Endothelial cell of umbilical vein (primary cell): ENCODE measurements around the gene GRIK3. TPM values are rescaled to one million over a fixed set of nuclear protein-coding genes. Genes with fewer than 3 reads are reported as not detected.

ENCODE experiments used
- BruUV-seq: library from RNA; stranded (reverse); fragments of 400-500 nt; replicated peaks from 2 replicates; lab custom pipeline; 2021; lab: Mats Ljungman, UMichigan
- CTCF ChIA-PET: fragments of 300-600, 350-600 bp; sonication (Branson Sonifier 250); formaldehyde crosslinking; loops from one replicate; lab custom pipeline; 2021; ENCODE audit warnings: antibody characterized with exemption, inconsistent platforms; lab: Charles Lee
- POLR2A ChIA-PET: fragments of 300-600, 350-600 bp; sonication (Branson Sonifier 250); formaldehyde crosslinking; loops from one replicate; lab custom pipeline; 2021; ENCODE audit warnings: antibody characterized with exemption, inconsistent platforms; lab: Charles Lee
- DNase-seq: peaks from one replicate; pipeline ENCODE4 v3.0.0-alpha.2; 2011; ENCODE audit warnings: low read depth, low spot score
- FAIRE-seq: peaks from 2 replicates; lab custom pipeline; 2011; peaks lifted over from hg19 to GRCh38; lab: Jason Lieb, UNC
- H2AFZ ChIP-seq: 2 replicates; pipeline ENCODE4 v1.6.0; 2012; ENCODE audit warnings: low read depth, low read length, control low read depth, inconsistent platforms
- H3K27ac ChIP-seq: 2 replicates; pipeline ENCODE4 v1.5.1; 2011; ENCODE audit warnings: low read depth, mild to moderate bottlenecking, control low read depth, low read length, moderate library complexity; ENCODE audit not compliant: insufficient read depth
- H3K27me3 ChIP-seq, 2 experiments: 2 replicates each; pipeline versions ENCODE4 v1.6.0 to v1.6.1; 2011; ENCODE audit warnings: low read length in 2 of 2, mixed read lengths in 1 of 2; ENCODE audit not compliant: control insufficient read depth in 2 of 2, insufficient read depth in 2 of 2
- H3K36me3 ChIP-seq, 2 experiments: 2 replicates in 1 of 2; 3 replicates in 1 of 2; pipeline ENCODE4 v1.5.1; 2011; ENCODE audit warnings: low read length in 2 of 2, mild to moderate bottlenecking in 1 of 2, moderate library complexity in 1 of 2; ENCODE audit not compliant: control insufficient read depth in 2 of 2, insufficient read depth in 2 of 2; ENCODE audit errors: extremely low read depth in 1 of 2
- H3K4me1 ChIP-seq: 3 replicates; pipeline ENCODE4 v1.5.1; 2011; ENCODE audit warnings: mild to moderate bottlenecking, low read length; ENCODE audit not compliant: control insufficient read depth, insufficient read depth; ENCODE audit errors: extremely low read depth
- H3K4me2 ChIP-seq: 2 replicates; pipeline ENCODE4 v1.6.1; 2011; ENCODE audit warnings: low read length, control low read depth, mixed read lengths; ENCODE audit not compliant: insufficient read depth
- H3K4me3 ChIP-seq, 3 experiments: fragments of 200-600 bp in 1 of 3; sonication (generic), shearing (Covaris generic) in 1 of 3; replicated peaks in 1 of 3; 2 replicates each; pipeline ENCODE4 v1.5.1; 2011 to 2016; ENCODE audit warnings: control low read depth in 3 of 3, low read length in 3 of 3, mild to moderate bottlenecking in 2 of 3, inconsistent platforms in 1 of 3, low read depth in 1 of 3, moderate library complexity in 1 of 3; ENCODE audit not compliant: insufficient read depth in 1 of 3
- H3K79me2 ChIP-seq: 2 replicates; pipeline ENCODE4 v1.6.0; 2012; ENCODE audit warnings: low read length, inconsistent platforms; ENCODE audit not compliant: control insufficient read depth, insufficient read depth
- H3K9ac ChIP-seq: replicated peaks from 2 replicates; pipeline ENCODE3; 2011; ENCODE audit warnings: low read length, control low read depth; ENCODE audit not compliant: insufficient read depth; ENCODE audit errors: extremely low read depth
- H3K9me1 ChIP-seq: replicated peaks from 3 replicates; pipeline ENCODE4 v1.6.0; 2011; ENCODE audit warnings: mild to moderate bottlenecking, low read length; ENCODE audit not compliant: control insufficient read depth, insufficient read depth; ENCODE audit errors: extremely low read depth
- H3K9me3 ChIP-seq: replicated peaks from 2 replicates; pipeline ENCODE4 v1.5.1; 2012; ENCODE audit warnings: low read length, inconsistent platforms; ENCODE audit not compliant: control insufficient read depth, insufficient read depth
- H4K20me1 ChIP-seq: replicated peaks from 2 replicates; pipeline ENCODE3; 2011; ENCODE audit warnings: mild to moderate bottlenecking, low read length; ENCODE audit not compliant: control insufficient read depth, insufficient read depth; ENCODE audit errors: extremely low read depth
- CTCF ChIP-seq, 2 donors: IDR thresholded peaks; 1 replicate in 1 of 2; 2 replicates in 1 of 2; pipeline ENCODE4 v1.5.1; 2011; ENCODE audit warnings: low read length in 2 of 2, mild to moderate bottlenecking in 2 of 2, moderate library complexity in 2 of 2, control low read depth in 1 of 2, inconsistent platforms in 1 of 2, low read depth in 1 of 2; ENCODE audit not compliant: insufficient read depth in 1 of 2; ENCODE audit errors: extremely low read depth in 1 of 2
- EZH2 ChIP-seq: IDR thresholded peaks from 2 replicates; pipeline ENCODE4 v1.6.1; 2012; ENCODE audit warnings: borderline replicate concordance, low read depth, mild to moderate bottlenecking, moderate library complexity, low read length, inconsistent platforms; ENCODE audit not compliant: severe bottlenecking
- FOS ChIP-seq: IDR thresholded peaks from 2 replicates; pipeline ENCODE4 v1.6.1; 2011; ENCODE audit warnings: mild to moderate bottlenecking, low read length, moderate library complexity, borderline replicate concordance; ENCODE audit not compliant: insufficient read depth
- GATA2 ChIP-seq: IDR thresholded peaks from 2 replicates; pipeline ENCODE4 v1.7.0; 2011; ENCODE audit warnings: low read depth, mild to moderate bottlenecking, moderate library complexity, mixed read lengths, low read length; ENCODE audit not compliant: insufficient read length, insufficient read depth
- JUN ChIP-seq: IDR thresholded peaks from 2 replicates; pipeline ENCODE4 v1.6.1; 2011; ENCODE audit warnings: borderline replicate concordance, low read depth; ENCODE audit not compliant: insufficient read length, insufficient read depth
- MAX ChIP-seq: IDR thresholded peaks from 2 replicates; pipeline ENCODE4 v1.6.1; 2011; ENCODE audit not compliant: insufficient read depth, insufficient read length
- MYC ChIP-seq: IDR thresholded peaks from one replicate; pipeline ENCODE4 v1.6.1; 2011; ENCODE audit warnings: mild to moderate bottlenecking, low read depth, low read length
- POLR2A ChIP-seq: IDR thresholded peaks from 2 replicates; pipeline ENCODE4 v1.6.1; 2012; ENCODE audit warnings: low read depth, mild to moderate bottlenecking, control low read depth, low read length
- POLR2AphosphoS5 ChIP-seq: IDR thresholded peaks from 2 replicates; pipeline ENCODE4 v1.6.1; 2012; ENCODE audit warnings: low read depth, mild to moderate bottlenecking, control low read depth, low read length, moderate library complexity; ENCODE audit not compliant: insufficient read depth
- dilution Hi-C: fragments of 300-500 bp; cut with MboI; formaldehyde crosslinking; loops from one replicate; pipeline ENCODE4 v1.15.0; 2019; ENCODE audit warnings: low sequenced_read_pairs; ENCODE audit not compliant: extremely low pct_ligation_motif_present
- intact Hi-C: fragments of 100-400 bp; cut with micrococcal nuclease; formaldehyde crosslinking; loops from one replicate; pipeline ENCODE4 v1.10.0; 2022
- polyA plus RNA-seq, 4 experiments: library from polyadenylated mRNA; depleted of rRNA in 3 of 4; stranded (reverse) in 3 of 4; unstranded in 1 of 4; fragments of >200 nt; gene quantifications; 2 replicates each; pipeline versions ENCODE4 v1.2.1 to v1.2.3, GENCODE V29; 2011 to 2012; ENCODE audit warnings: missing spikeins in 1 of 4
- total RNA-seq: library from RNA; stranded (reverse); gene quantifications from 2 replicates; pipeline ENCODE4 v1.2.3, GENCODE V29; 2021

Gene GRIK3
- total and polyA plus RNA-seq, 2 donors (not counting 3 experiments of a cell fraction or from before 2014, with no cell fraction given) = not detected

DNA sequence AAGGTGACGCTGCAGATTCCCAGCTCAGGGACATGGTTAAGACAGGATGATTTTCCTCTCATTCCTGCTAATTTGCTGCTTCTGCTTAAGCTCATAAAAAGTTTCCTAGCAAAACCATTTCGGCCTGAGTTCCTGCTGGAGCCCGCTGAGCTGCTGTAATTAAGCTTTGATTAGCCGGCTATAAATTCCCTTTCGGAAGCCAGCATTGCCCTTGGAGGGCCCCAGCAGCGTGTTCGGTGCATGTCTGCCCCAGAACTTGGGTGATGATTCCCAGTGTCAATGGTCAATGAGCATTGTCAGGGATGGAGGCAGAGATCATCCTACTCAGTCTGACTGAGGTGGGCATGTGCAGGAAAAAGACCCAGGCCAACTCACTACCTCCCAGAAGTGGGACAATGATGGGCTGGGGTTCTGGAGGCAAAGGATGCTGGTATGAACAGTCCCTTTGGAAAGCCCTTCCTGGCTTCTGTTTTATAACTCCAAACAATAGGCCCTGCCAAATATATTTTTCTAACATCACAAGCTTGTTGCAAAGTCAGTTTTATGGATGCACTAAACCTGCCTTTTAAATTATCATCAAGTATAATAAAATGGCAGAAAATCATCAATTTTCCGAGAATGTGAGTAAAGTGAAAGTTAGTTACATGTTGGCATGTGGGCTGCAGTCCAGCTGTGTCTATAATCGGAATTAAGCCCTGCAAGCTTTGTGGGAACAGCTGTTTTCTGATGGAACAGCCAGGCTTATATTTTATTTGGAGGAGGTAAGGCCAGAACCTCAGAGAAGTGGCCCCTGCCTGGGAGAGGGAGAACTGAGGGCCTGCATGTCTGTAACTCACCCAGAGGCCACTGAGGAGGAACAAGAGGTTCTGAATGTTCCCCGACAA is 257.1 kb downstream of the GRIK3 start:
- peaks cover 6 to 11% of the 10 kb centered on the region in 2 experiments for H3K27me3 ChIP-seq
- H3K79me2 ChIP-seq = no peaks in the 10 kb centered on the region
- H3K36me3 ChIP-seq = no peaks in the 10 kb centered on the region
- no peak overlapping the region for H2AFZ ChIP-seq
- dilution Hi-C loops (no loop called here), intact Hi-C loops (no loop called here)
- no peak overlapping the region for H3K9ac ChIP-seq
- no peaks in the 10 kb centered on the region for H3K4me1 ChIP-seq
- FAIRE-seq (no peak), DNase-seq (no peak)
- H3K9me3 ChIP-seq = no peaks in the 10 kb centered on the region
- no peaks in the 10 kb centered on the region for H4K20me1 ChIP-seq
- H3K4me3 ChIP-seq = no peak overlapping the region
- H3K9me1 ChIP-seq = no peaks in the 10 kb centered on the region
- BruUV-seq = no TSS peak
- ChIA-PET POLR2A (no interaction called here), CTCF (interaction anchor here (0.9 kb wide), 1 partner anchor 60 kb away, joined by 3 read pairs; no protein-coding TSS in a partner anchor)
- TF ChIP-seq JUN = no peak
- no peak for TF ChIP-seq CTCF (IDR thresholded peaks at IDR 0.05; ENCODE audit: extremely low read depth in 1 of 2, insufficient read depth in 1 of 2, low read depth in 1 of 2, low read length in 2 of 2)
- TF ChIP-seq MYC = no peak
- no peak for TF ChIP-seq MAX
- no peak for TF ChIP-seq POLR2AphosphoS5
- no peak for TF ChIP-seq EZH2
- no peak for TF ChIP-seq POLR2A
- TF ChIP-seq GATA2 = no peak
- no peak for TF ChIP-seq FOS
- H3K27ac ChIP-seq = no peak overlapping the region
- no peak overlapping the region for H3K4me2 ChIP-seq
